Measurements from ENCODE around the gene DNAH12. TPM values are rescaled to one million over a fixed set of nuclear protein-coding genes. Genes with fewer than 3 reads are reported as not detected.

Gene DNAH12
- total RNA-seq, 2 experiments from 2014 or later = 0.21 TPM; not detected in 1

DNA sequence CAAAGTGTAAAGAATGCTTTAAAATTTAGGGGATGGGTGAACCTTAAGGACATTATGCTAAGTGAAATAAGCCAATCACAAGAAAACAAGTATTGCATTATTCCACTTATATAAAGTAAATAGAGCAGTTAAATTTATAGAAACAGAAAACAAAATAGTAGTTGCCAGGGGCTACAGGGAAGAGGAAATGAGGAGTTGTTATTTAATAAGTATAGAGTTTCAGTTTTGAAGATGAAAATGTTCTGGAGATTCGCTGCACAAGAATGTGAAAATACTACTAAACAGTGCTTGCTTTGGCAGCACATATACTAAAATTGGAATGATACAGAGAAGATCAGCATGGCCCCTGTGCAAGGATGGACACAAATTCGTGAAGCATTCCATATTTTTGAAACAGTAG lies 32.0 kb downstream of the DNAH12 start:
- Histone ChIP-seq H3K4me3 (ENCODE audit: low read depth, low read length, poor library complexity, severe bottlenecking) (no peak overlapping the region), H3K27ac (ENCODE audit: low read depth, low read length, poor library complexity, severe bottlenecking) (no peak overlapping the region), H3K9me3 (ENCODE audit: low read length) (no peaks in the 10 kb centered on the region), H4K20me1 (ENCODE audit: insufficient read depth, low read length) (no peaks in the 10 kb centered on the region), H3K4me1 (ENCODE audit: insufficient read depth, low read length, poor library complexity, severe bottlenecking) (no peaks in the 10 kb centered on the region), H3K79me2 (ENCODE audit: insufficient read depth, low read depth, low read length) (no peaks in the 10 kb centered on the region), H3K9me2 (ENCODE audit: insufficient read depth, low read length) (no peaks in the 10 kb centered on the region), H3K36me3 (ENCODE audit: insufficient read depth, low read length) (no peaks in the 10 kb centered on the region), H3K4me2 (ENCODE audit: low read length) (no peak overlapping the region), H2AFZ (ENCODE audit: low read length) (no peak overlapping the region)
- no peak for DNase-seq (ENCODE audit: low spot score)
- intact Hi-C loops (cut with micrococcal nuclease; ENCODE audit: unreplicated experiment) = no loop called here
- POLR2A ChIA-PET = interaction anchor here (0.7 kb wide), 1 partner anchor 13 kb away, joined by 3 read pairs; no protein-coding TSS in a partner anchor
- no TSS peak for BruUV-seq (replicated peaks)
- CTCF ChIA-PET (ENCODE audit: unreplicated experiment) = no interaction called here
- TF ChIP-seq EZH2phosphoT487 (IDR thresholded peaks at IDR 0.05; ENCODE audit: borderline replicate concordance, low read depth, low read length) = no peak
- TF ChIP-seq, protein P1, sequence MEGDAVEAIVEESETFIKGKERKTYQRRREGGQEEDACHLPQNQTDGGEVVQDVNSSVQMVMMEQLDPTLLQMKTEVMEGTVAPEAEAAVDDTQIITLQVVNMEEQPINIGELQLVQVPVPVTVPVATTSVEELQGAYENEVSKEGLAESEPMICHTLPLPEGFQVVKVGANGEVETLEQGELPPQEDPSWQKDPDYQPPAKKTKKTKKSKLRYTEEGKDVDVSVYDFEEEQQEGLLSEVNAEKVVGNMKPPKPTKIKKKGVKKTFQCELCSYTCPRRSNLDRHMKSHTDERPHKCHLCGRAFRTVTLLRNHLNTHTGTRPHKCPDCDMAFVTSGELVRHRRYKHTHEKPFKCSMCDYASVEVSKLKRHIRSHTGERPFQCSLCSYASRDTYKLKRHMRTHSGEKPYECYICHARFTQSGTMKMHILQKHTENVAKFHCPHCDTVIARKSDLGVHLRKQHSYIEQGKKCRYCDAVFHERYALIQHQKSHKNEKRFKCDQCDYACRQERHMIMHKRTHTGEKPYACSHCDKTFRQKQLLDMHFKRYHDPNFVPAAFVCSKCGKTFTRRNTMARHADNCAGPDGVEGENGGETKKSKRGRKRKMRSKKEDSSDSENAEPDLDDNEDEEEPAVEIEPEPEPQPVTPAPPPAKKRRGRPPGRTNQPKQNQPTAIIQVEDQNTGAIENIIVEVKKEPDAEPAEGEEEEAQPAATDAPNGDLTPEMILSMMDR (conservative IDR thresholded peaks at IDR 0.05; ENCODE audit: low read length) = no peak

DNA sequence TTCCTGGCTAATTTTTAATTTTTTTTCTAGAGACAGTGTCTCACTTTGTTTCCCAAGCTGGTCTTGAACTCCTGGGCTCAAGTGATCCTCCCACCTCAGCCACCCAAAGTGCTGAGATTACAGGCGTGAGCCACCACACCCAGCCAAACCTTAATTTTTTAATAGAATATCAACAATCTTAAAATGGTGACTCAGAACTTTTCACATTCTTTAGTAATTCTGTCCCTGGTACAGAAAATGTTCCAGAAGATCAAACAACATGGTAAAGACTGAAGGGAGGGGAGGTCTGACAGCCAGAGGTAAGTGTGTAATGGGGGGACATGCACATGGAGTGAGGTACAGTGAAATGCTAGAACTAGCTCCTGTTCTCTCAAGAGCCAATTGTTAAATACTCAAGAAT lies 38.2 kb downstream of the DNAH12 start:
- Histone ChIP-seq H3K79me2 (ENCODE audit: insufficient read depth, low read depth, low read length) (no peaks in the 10 kb centered on the region), H4K20me1 (ENCODE audit: insufficient read depth, low read length) (no peaks in the 10 kb centered on the region), H3K27ac (ENCODE audit: low read depth, low read length, poor library complexity, severe bottlenecking) (no peak overlapping the region), H3K9me3 (ENCODE audit: low read length) (no peaks in the 10 kb centered on the region), H3K36me3 (ENCODE audit: insufficient read depth, low read length) (no peaks in the 10 kb centered on the region), H2AFZ (ENCODE audit: low read length) (no peak overlapping the region), H3K4me3 (ENCODE audit: low read depth, low read length, poor library complexity, severe bottlenecking) (no peak overlapping the region), H3K9me2 (ENCODE audit: insufficient read depth, low read length) (no peaks in the 10 kb centered on the region), H3K4me2 (ENCODE audit: low read length) (no peak overlapping the region), H3K4me1 (ENCODE audit: insufficient read depth, low read length, poor library complexity, severe bottlenecking) (no peaks in the 10 kb centered on the region)
- ChIA-PET POLR2A (interaction anchor here (1.1 kb wide), 1 partner anchor 227 kb away, joined by 3 read pairs; no protein-coding TSS in a partner anchor), CTCF (ENCODE audit: unreplicated experiment) (no interaction called here)
- no TSS peak for BruUV-seq (replicated peaks)
- DNase-seq (ENCODE audit: low spot score) = no peak
- intact Hi-C loops (cut with micrococcal nuclease; ENCODE audit: unreplicated experiment) = no loop called here
- TF ChIP-seq EZH2phosphoT487 (IDR thresholded peaks at IDR 0.05; ENCODE audit: borderline replicate concordance, low read depth, low read length) = no peak
- TF ChIP-seq, protein P1 (conservative IDR thresholded peaks at IDR 0.05; ENCODE audit: low read length) = no peak

DNA sequence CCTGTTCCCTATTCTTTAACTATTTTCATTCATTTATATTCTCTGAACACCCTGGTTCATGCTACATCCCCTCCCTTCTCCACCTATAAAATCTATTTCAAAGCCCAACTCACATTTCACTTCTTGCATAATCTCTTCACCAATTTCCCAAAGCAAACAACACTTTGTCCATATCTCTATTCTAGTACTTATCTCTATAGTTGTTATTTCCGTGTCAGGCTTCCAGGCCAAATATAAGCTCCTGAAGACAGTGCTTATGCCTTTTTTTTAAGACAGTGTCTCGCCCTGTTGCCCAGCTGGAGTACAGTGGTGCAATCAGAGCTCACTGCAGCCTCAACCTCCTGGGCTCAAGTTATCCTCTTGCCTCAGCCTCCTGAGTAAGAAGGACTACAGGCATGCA lies 43.6 kb downstream of the DNAH12 start:
- no TSS peak for BruUV-seq (replicated peaks)
- ChIA-PET POLR2A (no interaction called here), CTCF (ENCODE audit: unreplicated experiment) (no interaction called here)
- no peaks in the 10 kb centered on the region for H3K4me1 ChIP-seq (ENCODE audit: insufficient read depth, low read length, poor library complexity, severe bottlenecking)
- intact Hi-C loops (cut with micrococcal nuclease; ENCODE audit: unreplicated experiment) = no loop called here
- H3K79me2 ChIP-seq (ENCODE audit: insufficient read depth, low read depth, low read length) = no peaks in the 10 kb centered on the region
- no peaks in the 10 kb centered on the region for H4K20me1 ChIP-seq (ENCODE audit: insufficient read depth, low read length)
- no peaks in the 10 kb centered on the region for H3K9me3 ChIP-seq (ENCODE audit: low read length)
- H2AFZ ChIP-seq (ENCODE audit: low read length) = no peak overlapping the region
- no peak overlapping the region for H3K4me2 ChIP-seq (ENCODE audit: low read length)
- H3K36me3 ChIP-seq (ENCODE audit: insufficient read depth, low read length) = no peaks in the 10 kb centered on the region
- TF ChIP-seq EZH2phosphoT487 (IDR thresholded peaks at IDR 0.05; ENCODE audit: borderline replicate concordance, low read depth, low read length) = no peak
- TF ChIP-seq, protein P1 (conservative IDR thresholded peaks at IDR 0.05; ENCODE audit: low read length) = no peak
- H3K4me3 ChIP-seq (ENCODE audit: low read depth, low read length, poor library complexity, severe bottlenecking) = no peak overlapping the region
- no peak for DNase-seq (ENCODE audit: low spot score)
- H3K27ac ChIP-seq (ENCODE audit: low read depth, low read length, poor library complexity, severe bottlenecking) = no peak overlapping the region
- no peaks in the 10 kb centered on the region for H3K9me2 ChIP-seq (ENCODE audit: insufficient read depth, low read length)

Data from OCI-LY7 (cell line).